Hepatocyte (in vitro differentiated cells): ENCODE measurements around the gene TNNT3. TPM values are rescaled to one million over a fixed set of nuclear protein-coding genes. Genes with fewer than 3 reads are reported as not detected.
A peak's percentile ranks its signal among the peaks of the same experiment; 100 is the strongest.

Experiments used
- DNase-seq: peaks from one replicate; pipeline ENCODE4 v3.0.0-alpha.2; 2016; ENCODE audit warnings: low spot score
- H2AFZ ChIP-seq: fragments of 200-600 bp; sonication (generic); 2 replicates; pipeline ENCODE4 v1.6.0; 2016; ENCODE audit warnings: antibody characterized with exemption, mild to moderate bottlenecking
- H3K27ac ChIP-seq: fragments of 200-600 bp; sonication (generic); 2 replicates; pipeline ENCODE4 v1.5.1; 2016; ENCODE audit warnings: mild to moderate bottlenecking
- H3K27me3 ChIP-seq: fragments of 200-600 bp; sonication (generic); 2 replicates; pipeline ENCODE4 v1.6.1; 2016
- H3K36me3 ChIP-seq: fragments of 200-600 bp; sonication (generic); replicated peaks from 2 replicates; pipeline ENCODE4 v1.5.1; 2016; ENCODE audit warnings: low read depth; ENCODE audit not compliant: insufficient read depth
- H3K4me1 ChIP-seq: fragments of 200-600 bp; sonication (generic); 2 replicates; pipeline ENCODE4 v1.5.1; 2016; ENCODE audit warnings: mild to moderate bottlenecking, moderate library complexity; ENCODE audit not compliant: insufficient read depth
- H3K4me2 ChIP-seq: fragments of 200-600 bp; sonication (generic); 2 replicates; pipeline ENCODE4 v1.6.0; 2016
- H3K4me3 ChIP-seq: fragments of 200-600 bp; sonication (generic); 2 replicates; pipeline ENCODE4 v1.5.1; 2016; ENCODE audit warnings: mild to moderate bottlenecking
- H3K79me2 ChIP-seq: fragments of 200-600 bp; sonication (generic); 2 replicates; pipeline ENCODE4 v1.6.0; 2017; ENCODE audit warnings: mild to moderate bottlenecking
- H3K9me2 ChIP-seq: fragments of 200-600 bp; sonication (generic); replicated peaks from 2 replicates; pipeline ENCODE4 v1.6.0; 2017; ENCODE audit warnings: mild to moderate bottlenecking; ENCODE audit not compliant: insufficient read depth
- H3K9me3 ChIP-seq: fragments of 200-600 bp; sonication (generic); 2 replicates; pipeline ENCODE4 v1.5.1; 2016; ENCODE audit warnings: low read depth, mild to moderate bottlenecking
- H4K20me1 ChIP-seq: fragments of 200-600 bp; sonication (generic); 2 replicates; pipeline ENCODE4 v1.6.0; 2016; ENCODE audit warnings: mild to moderate bottlenecking; ENCODE audit not compliant: insufficient read depth, poor library complexity, severe bottlenecking
- CTCF ChIP-seq: fragments of 200-600 bp; sonication (generic); IDR thresholded peaks from 2 replicates; pipeline ENCODE4 v1.5.1; 2016; ENCODE audit warnings: antibody characterized with exemption, mild to moderate bottlenecking; ENCODE audit not compliant: poor library complexity
- EZH2 ChIP-seq: fragments of 200-600 bp; sonication (generic); IDR thresholded peaks from 2 replicates; pipeline ENCODE4 v1.6.1; 2016; ENCODE audit warnings: antibody characterized with exemption, mild to moderate bottlenecking, borderline replicate concordance
- EZH2phosphoT487 ChIP-seq: fragments of 200-600 bp; sonication (generic); IDR thresholded peaks from one replicate; pipeline ENCODE4 v1.6.1; 2018; ENCODE audit warnings: antibody characterized with exemption, mild to moderate bottlenecking, low read depth, moderate library complexity; ENCODE audit not compliant: unreplicated experiment, severe bottlenecking
- WGBS: methylation state at CpG from one replicate; pipeline ENCODE4 v1.1.6; 2016; ENCODE audit warnings: low lambda C conversion rate; ENCODE audit errors: missing lambda C conversion rate; 5-methylcytosine and 5-hydroxymethylcytosine counted together
- polyA plus RNA-seq: library from polyadenylated mRNA; unstranded; fragments of >200 nt; fragmentation: Nextera tagmentation; extraction: Ambion mirVana; gene quantifications from 2 replicates; pipeline ENCODE4 v1.2.1, GENCODE V29; 2016
- total RNA-seq: library from RNA; depleted of rRNA; stranded (reverse); fragments of >200 nt; gene quantifications from 2 replicates; pipeline ENCODE4 v1.2.3, GENCODE V29; 2014

Gene TNNT3
- total and polyA plus RNA-seq, 2 experiments from 2014 or later: 19.2 to 29.9 TPM

DNA sequence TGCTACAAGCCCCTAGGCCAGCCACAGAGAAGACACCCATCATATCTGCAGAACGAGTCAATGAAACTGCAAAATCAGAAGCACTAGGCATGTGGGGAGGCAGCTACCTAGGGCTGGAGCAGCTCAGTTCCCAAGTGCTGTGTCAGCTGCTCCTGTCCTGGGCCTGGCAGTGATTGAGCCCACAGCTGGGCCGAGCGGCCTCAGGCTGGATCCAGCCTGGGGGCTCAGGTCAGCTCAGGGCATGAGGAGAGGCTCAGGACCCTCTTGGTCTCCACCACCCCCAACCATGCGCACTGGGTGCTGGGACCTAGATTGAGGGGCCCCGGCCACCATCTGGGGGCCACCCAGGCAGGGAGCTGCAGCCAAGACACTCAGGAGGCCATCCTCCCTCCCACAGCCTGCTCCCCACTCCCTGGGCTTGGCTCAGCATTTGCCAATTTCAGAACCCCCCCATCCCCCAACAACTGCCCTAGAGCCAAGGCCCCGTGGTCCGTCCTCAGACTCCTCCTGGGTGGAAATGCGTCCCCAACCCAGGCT is 2.4 kb upstream of the TNNT3 start:
- H3K27me3 ChIP-seq: no peaks in the 10 kb centered on the region
- H3K4me3 ChIP-seq: no peak overlapping the region
- no peaks in the 10 kb centered on the region for H3K79me2 ChIP-seq
- H3K27ac ChIP-seq: no peak overlapping the region
- no peaks in the 10 kb centered on the region for H3K9me3 ChIP-seq
- no peaks in the 10 kb centered on the region for H3K4me1 ChIP-seq
- DNase-seq: no peak
- no peaks in the 10 kb centered on the region for H4K20me1 ChIP-seq
- no peaks in the 10 kb centered on the region for H3K9me2 ChIP-seq
- 82% methylated on average over 6 of the region's 8 CpGs for WGBS
- H2AFZ ChIP-seq: no peak overlapping the region
- TF ChIP-seq CTCF: no peak
- no peak for TF ChIP-seq EZH2phosphoT487
- no peak for TF ChIP-seq EZH2
- H3K36me3 ChIP-seq: no peaks in the 10 kb centered on the region
- no peak overlapping the region for H3K4me2 ChIP-seq

DNA sequence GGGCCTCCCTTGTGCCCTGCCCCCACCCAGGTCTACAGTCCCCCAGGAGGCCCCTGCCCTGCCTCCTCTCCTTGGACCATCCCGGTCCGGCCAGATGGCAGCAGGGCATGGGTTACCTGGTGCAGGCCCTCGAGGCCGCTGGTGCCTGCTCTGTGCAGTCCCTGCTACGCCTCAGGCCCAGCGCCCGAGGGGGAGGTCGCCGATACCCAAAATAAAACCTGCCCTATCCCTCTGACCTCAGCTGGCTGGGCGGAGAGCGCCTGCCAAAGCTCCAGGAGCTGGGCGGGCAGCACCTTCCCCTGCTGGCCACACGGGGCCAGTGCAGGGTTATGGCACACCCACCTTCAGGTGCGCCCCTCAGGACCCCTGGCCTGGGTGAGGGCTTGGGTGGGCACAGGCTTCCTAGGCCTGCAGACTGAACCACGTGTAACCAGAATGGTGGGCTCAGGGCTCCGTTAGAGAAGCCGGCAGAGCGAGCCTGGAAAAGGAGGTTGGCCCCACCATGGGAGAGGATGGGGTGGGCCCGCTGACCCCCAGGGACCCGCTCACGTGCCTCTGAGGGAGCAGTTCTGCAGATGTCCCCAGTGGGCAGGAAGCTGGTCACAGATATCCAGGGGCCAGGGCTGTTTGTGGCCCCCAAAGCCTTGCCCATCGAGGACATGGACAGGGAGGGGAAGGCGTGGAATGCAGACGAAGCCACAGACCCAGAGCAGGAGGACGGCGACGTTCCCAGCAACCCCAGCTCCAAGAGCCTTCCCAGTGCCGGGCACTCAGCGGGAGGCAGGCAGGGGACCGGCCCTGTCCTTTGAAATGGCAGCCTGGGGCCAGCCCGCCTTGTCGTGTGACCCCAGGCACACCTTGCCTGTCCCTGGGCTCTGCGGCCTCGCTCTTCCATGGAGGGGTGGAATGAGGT is 1.7 kb upstream of the TNNT3 start:
- Histone ChIP-seq H3K27me3 (no peaks in the 10 kb centered on the region), H3K27ac (no peak overlapping the region)
- WGBS: 87% methylated on average over 33 of the region's 34 CpGs

DNA sequence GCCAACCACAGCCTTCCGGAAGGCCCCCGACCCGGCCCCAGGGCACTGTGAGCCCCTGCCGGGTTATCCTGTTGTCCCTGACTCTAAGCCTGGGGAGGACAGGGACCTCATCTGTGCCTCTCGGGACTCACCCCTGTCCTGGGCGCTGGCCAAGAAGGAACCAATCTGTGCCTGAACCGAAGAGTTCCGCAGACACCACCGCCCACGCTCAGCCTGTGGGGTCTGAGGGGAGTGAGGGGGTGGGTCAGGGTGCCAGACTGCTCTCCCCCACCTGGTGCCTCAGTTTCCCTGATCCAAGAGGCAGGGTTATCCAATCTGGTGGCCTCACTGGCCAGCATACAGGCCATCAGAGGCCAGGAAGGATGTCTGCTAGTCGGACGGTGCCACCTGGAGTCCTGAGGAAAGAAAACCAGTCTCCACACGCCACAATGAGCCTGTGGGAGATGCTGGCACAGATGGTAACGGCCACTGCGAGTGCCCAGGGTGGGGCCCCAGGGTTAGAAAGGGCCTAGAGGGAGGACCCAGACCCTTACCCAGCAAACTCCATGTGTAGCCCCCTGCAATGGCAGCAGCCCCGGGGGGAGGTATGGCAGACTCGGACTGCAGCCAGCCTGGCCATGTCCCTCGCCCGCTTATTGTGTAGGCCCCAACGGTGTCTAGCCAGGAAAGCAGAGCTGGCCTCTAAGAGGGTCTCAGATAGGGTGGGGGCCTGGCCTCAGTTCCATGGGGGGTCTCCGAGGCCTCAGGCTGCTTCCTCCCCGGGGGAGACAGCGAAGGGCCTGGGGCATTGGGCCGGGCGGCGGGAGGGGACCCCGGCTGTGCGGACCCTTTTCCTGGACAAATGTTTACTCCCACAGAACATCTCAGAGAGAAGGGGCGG is 827 bp upstream of the TNNT3 start:
- 91% methylated on average over 29 of the region's 29 CpGs for WGBS
- DNase-seq: no peak
- Histone ChIP-seq H3K27me3 (no peaks in the 10 kb centered on the region), H3K36me3 (no peaks in the 10 kb centered on the region), H4K20me1 (no peaks in the 10 kb centered on the region), H3K9me3 (no peaks in the 10 kb centered on the region), H3K4me1 (no peaks in the 10 kb centered on the region), H3K4me3 (no peak overlapping the region), H3K27ac (no peak overlapping the region), H3K4me2 (no peak overlapping the region), H2AFZ (no peak overlapping the region), H3K79me2 (no peaks in the 10 kb centered on the region), H3K9me2 (no peaks in the 10 kb centered on the region)
- TF ChIP-seq CTCF (no peak), EZH2 (no peak), EZH2phosphoT487 (no peak)

More for the DNA sequence above, 1.7 kb upstream of the TNNT3 start:
- TF ChIP-seq EZH2phosphoT487: no peak
- peak; percentile 28 for TF ChIP-seq CTCF
- TF ChIP-seq EZH2: no peak
- H3K9me2 ChIP-seq: no peaks in the 10 kb centered on the region
- H3K4me3 ChIP-seq: no peak overlapping the region
- H3K4me2 ChIP-seq: no peak overlapping the region
- H2AFZ ChIP-seq: no peak overlapping the region
- H4K20me1 ChIP-seq: no peaks in the 10 kb centered on the region
- DNase-seq: no peak
- no peaks in the 10 kb centered on the region for H3K4me1 ChIP-seq
- H3K79me2 ChIP-seq: no peaks in the 10 kb centered on the region
- H3K36me3 ChIP-seq: no peaks in the 10 kb centered on the region
- no peaks in the 10 kb centered on the region for H3K9me3 ChIP-seq
